Measurements from ENCODE around the gene USP17L15.
"Not testable (repeated sequence)": the region's sequence is repeated elsewhere in the genome, so short reads cannot be mapped to it uniquely, and the experiment has no call there.

The USP17L15 gene

GRCh38 chr4:9234085-9234484 lies at the start of gene USP17L15:
Gene USP17L15 (plus strand): TSS chr4:9234385. CDS start chr4:9234385, 0 bp downstream.
- DNase-seq = not testable (repeated sequence)

GRCh38 chr4:9210357-9210756 lies 23.8 kb upstream of the USP17L15 start, which contains the start of gene USP17L10:
Gene USP17L10 (plus strand): TSS chr4:9210657. CDS start chr4:9210657, 0 bp downstream.
- DNase-seq = not testable (repeated sequence)

- not testable (repeated sequence) for DNase-seq
Observed at GRCh38 chr4:9214701-9215100, 19.5 kb upstream of the USP17L15 start.

- not testable (repeated sequence) for DNase-seq
Observed at GRCh38 chr4:9215105-9215504, 19.1 kb upstream of the USP17L15 start, which contains the start of gene USP17L11. Gene USP17L11 (plus strand): TSS chr4:9215405. CDS start chr4:9215405, 0 bp downstream.

GRCh38 chr4:9219852-9220251 lies 14.3 kb upstream of the USP17L15 start, which contains the start of gene USP17L12:
Gene USP17L12 (plus strand): TSS chr4:9220152. CDS start chr4:9220152, 0 bp downstream.
- not testable (repeated sequence) for DNase-seq

- not testable (repeated sequence) for DNase-seq
Observed at GRCh38 chr4:9224596-9224995, 9.6 kb upstream of the USP17L15 start, which contains the start of gene USP17L13. Gene USP17L13 (plus strand): TSS chr4:9224896. CDS start chr4:9224896, 0 bp downstream.

- not testable (repeated sequence) for DNase-seq
Observed at GRCh38 chr4:9230249-9230648, 3.9 kb upstream of the USP17L15 start.

- DNase-seq = not testable (repeated sequence)
Observed at GRCh38 chr4:9238461-9238860, 4.3 kb downstream of the USP17L15 start.

- not testable (repeated sequence) for DNase-seq
Observed at GRCh38 chr4:9243579-9243978, 9.4 kb downstream of the USP17L15 start, which contains the start of gene USP17L17. Gene USP17L17 (plus strand): TSS chr4:9243879. CDS start chr4:9243879, 0 bp downstream.

GRCh38 chr4:9247953-9248680 lies 13.9 kb downstream of the USP17L15 start, which contains the start of gene USP17L18:
Gene USP17L18 (plus strand): TSS chr4:9248630. CDS start chr4:9248630, 0 bp downstream.
- DNase-seq = not testable (repeated sequence)

- not testable (repeated sequence) for DNase-seq
Observed at GRCh38 chr4:9253078-9253477, 18.9 kb downstream of the USP17L15 start, which contains the start of gene USP17L19. Gene USP17L19 (plus strand): TSS chr4:9253378. CDS start chr4:9253378, 0 bp downstream.

- DNase-seq = not testable (repeated sequence)
Observed at GRCh38 chr4:9257824-9258223, 23.6 kb downstream of the USP17L15 start, which contains the start of gene USP17L20. Gene USP17L20 (plus strand): TSS chr4:9258124. CDS start chr4:9258124, 0 bp downstream.

GRCh38 chr4:9262572-9262971 lies 28.4 kb downstream of the USP17L15 start, which contains the start of gene USP17L21:
Gene USP17L21 (plus strand): TSS chr4:9262872. CDS start chr4:9262872, 0 bp downstream.
- DNase-seq = not testable (repeated sequence)

GRCh38 chr4:9267319-9267718 lies 33.1 kb downstream of the USP17L15 start, which contains the start of gene USP17L22:
Gene USP17L22 (plus strand): TSS chr4:9267619. CDS start chr4:9267619, 0 bp downstream.
- not testable (repeated sequence) for DNase-seq

- DNase-seq = not testable (repeated sequence)
Observed at GRCh38 chr4:9271719-9272118, 37.5 kb downstream of the USP17L15 start.
